Fibroblast of skin of scalp (primary cell): ENCODE measurements around the gene UPF2.
A peak's percentile ranks its signal among the peaks of the same experiment; 100 is the strongest.
"Not testable (repeated sequence)": the region's sequence is repeated elsewhere in the genome, so short reads cannot be mapped to it uniquely, and the experiment has no call there.

Experiments
- DNase-seq: peaks from one replicate; pipeline ENCODE4 v3.0.0-alpha.2; 2013

The UPF2 gene

DNA sequence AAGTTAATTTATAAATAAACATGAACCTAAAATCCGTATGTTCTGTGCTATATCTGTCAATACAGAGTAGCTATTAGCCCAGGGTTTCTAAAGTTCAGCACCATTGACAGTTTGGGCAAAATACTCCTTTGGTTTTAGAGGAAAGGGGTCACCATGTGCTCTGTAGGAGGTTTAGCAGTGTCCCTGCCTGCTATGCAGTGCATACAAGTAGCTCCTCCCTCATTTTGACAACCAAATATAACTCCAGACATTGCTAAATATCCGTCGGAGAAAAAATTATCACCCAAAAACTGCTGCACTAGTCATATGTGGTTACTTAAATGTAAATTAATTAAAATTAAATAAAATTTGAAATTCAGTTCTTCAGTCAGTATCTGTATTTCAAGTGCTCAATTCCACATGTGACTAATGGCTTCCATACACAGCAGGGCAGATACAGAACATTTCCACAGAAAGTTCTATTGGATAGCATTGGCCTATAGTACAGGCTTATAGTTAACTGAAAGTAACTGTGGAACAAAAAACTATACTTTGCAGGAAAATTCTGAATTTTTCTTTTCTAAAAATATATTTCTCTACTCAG, 6.4 kb downstream of the UPF2 start:
- no peak for DNase-seq

GRCh38 chr10:12031404-12031803, 11.2 kb downstream of the UPF2 start:
- DNase-seq = no peak

- DNase-seq = no peak
Measured at GRCh38 chr10:12027539-12027938, 15.1 kb downstream of the UPF2 start.

- DNase-seq = no peak
Measured at GRCh38 chr10:12025591-12025990, 17.0 kb downstream of the UPF2 start.

DNA sequence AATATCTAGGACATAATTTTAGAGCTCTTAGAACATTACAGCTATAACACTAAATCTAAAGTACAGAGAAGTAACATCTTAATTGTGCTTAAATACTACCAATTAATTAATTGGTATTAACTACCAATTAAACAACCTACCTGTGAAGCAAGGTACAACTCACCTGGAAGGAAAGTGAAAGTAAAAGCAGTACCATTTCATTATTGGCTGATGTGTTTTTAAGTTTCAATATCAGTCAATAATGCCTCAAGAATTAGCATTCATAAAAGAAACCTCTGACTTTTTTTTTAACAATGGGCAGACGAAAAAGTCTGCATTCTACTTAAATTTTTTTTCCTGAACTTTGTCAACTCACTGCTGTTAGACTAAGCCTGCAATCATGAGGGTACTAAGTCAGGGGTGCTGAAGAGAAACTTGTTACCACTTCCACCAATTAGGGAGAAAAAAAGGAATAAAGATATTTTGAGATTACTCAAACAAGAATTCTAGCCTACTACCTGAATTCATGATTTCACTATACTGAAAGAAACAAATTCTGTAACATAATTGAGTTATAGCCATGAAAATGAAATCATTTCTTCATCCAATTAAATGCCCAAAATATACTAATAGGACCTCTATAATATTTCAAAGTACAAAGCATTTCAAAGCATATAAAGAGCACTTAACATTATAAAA, 19.9 kb downstream of the UPF2 start:
- no peak for DNase-seq

GRCh38 chr10:12020574-12020973, 22.0 kb downstream of the UPF2 start:
- DNase-seq = no peak

- no peak for DNase-seq
Measured at GRCh38 chr10:12019283-12019971, 23.2 kb downstream of the UPF2 start.

DNA sequence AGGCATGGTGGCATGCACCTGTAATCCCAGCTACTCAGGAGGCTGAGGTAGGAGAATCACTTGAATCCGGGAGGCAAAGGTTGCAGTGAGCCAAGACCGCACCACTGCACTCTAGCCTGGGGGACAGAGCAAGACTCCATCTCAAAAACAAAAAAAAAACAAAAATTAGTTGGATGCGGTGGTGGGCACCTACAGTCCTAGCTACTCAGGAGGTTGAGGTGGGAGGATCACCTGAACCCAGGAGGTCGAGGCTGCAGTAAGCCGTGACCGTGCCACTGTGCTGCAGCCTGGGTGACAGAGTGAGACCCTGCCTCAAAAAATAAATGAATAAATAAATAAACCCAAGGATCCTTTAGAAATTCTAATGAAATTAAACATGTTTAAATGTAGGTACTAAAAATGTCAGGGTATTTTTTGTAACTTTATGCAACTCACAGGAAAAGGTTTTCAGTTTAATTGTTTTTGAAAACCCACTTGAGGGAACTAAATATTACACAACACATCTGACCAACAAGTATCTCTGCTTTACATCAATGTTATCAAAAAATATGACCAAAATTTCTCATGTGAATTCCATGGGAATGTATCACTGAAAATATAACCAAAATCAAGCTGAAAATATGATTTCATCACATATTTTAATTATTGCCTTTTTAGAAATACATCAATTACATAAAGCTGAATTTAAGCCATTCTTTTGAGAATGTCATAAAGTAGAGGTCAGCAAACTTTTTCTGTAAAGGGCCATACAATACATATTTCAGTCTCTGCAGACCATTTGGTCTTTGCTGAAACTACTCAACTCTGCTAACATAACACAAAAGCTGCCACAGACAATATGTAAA, 23.9 kb downstream of the UPF2 start:
- peak; percentile 44 for DNase-seq

DNA sequence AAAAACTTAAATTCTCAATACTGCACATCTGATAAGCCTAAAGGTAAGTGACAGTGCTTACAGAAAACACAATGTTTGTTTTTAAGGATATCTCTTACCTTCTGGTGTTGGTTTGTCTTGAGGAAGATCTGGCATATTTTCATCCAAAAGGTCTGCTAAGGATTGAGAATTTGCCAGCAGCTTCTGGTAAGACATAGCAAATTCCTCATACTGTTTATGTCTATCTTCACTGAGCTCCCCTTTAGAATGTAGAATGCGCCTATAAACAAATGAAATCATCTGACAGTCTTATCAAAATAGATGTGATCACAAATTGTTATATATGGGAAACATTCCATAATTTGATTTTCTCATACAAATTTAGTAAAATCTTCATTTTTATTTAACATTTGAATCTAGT, 28.7 kb downstream of the UPF2 start:
- DNase-seq = peak; percentile 1

- DNase-seq = not testable (repeated sequence)
Measured at GRCh38 chr10:12013391-12013790, 29.2 kb downstream of the UPF2 start.

- no peak for DNase-seq
Measured at GRCh38 chr10:12010353-12010752, 32.3 kb downstream of the UPF2 start.

DNA sequence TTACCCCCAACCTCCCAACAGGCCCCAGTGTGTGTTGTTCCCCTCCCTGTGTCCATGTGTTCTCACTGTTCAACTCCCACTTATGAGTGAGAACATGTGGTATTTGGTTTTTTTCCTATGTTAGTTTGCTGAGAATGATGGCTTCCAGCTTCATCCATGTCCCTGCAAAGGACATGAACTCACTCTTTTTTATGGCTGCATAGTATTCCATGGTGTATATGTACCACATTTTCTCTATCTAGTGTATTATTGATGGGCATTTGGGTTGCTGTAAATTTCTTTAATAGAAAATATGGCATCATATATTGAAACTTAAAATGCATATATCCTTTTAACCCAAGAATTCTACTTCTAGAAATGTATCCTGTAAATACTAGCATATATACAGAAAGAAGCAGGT, 33.8 kb downstream of the UPF2 start:
- not testable (repeated sequence) for DNase-seq

- DNase-seq = no peak
Measured at GRCh38 chr10:12006671-12007070, 35.9 kb downstream of the UPF2 start.

DNA sequence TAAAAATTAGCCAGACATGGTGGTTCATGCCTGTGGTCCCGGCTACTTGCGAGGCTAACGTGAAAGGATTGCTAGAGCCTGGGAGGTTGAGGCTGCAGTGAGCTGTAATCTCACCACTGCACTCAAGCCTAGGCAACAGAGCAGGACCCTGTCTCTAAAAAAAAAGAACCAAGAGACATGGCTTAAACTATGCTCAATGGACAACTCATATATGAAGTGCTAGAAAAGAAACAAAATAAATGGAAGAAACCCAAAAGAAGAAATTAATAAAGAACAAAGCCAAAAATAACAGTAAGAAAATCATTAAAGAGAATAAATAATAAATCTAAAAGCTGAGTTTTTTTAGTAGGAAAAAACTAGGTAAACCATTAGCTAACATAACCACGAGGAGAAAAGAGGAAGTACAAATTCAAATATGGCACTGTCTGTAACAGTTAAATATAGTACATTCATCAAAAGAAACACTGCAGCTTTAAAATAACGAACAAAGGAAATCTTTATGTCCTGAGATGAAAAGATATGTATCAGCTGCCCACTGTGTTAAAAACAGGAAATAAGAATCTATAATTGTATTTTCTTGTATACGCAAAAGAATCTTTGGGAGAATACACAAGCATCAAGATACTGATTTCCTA, 48.7 kb downstream of the UPF2 start:
- DNase-seq = no peak

- no peak for DNase-seq
Measured at GRCh38 chr10:11988924-11989323, 53.7 kb downstream of the UPF2 start.

DNA sequence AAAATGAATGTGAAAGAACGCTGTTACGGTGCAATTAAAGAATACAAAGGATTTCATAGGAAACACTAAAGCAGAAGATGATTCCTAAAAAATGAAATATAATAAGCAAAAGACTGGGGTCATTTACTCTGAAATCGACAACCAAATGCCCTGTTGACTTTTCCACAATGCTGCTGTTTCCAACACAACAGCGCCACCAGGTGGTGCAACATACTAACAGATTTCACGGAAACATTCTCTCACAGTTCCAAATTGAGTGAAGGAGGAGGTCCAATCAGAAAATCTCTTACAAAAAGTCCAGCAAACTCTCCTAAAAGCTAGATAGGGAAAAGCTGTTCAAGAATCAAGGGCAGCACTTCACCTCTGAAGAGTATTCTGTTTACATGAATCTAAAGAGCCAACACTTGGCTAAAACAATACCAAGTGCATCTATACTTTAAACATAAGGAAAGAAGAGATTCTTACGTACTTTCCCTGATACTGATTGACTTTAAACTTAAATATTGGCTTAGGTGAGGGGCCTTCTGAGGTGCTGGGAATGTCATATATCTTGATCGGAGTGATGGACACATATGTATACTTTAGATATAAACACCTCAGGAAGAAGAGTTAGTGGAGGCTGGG, 55.9 kb downstream of the UPF2 start:
- peak; percentile 78 for DNase-seq

DNA sequence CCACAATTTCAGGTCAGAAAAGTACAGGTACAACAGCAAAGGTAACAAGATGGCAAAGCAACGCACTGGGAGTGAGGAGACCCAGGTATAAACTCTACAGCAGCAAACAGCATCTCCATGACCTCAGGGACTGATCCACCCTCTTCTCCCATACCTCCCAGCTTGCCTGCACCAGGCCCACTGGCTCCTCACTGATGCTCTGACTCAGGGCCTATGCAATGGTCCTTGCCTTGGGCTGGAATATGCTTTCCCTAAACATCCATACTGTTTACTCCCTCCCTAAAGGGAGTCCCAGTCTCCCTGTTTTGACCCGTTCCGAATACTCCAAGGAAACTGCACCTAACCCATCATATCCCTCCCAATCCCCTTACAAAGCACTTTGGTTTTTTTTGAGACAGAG, 60.4 kb downstream of the UPF2 start:
- no peak for DNase-seq

GRCh38 chr10:11975795-11976194, 66.8 kb downstream of the UPF2 start:
- no peak for DNase-seq

DNA sequence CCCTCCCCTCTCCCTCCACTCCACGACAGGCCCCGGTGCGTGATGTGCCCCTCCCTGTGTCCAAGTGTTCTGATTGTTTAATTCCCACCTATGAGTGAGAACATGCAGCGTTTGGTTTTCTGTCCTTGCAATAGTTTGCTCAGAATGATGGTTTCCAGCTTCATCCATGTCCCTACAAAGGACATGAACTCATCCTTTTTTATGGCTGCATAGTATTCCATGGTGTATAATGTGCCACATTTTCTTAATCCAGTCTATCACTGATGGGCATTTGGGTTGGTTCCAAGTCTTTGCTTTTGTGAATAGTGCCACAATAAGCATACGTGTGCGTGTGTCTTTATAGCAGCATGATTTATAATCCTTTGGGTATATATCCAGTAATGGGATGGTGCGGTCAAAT, 70.1 kb downstream of the UPF2 start:
- DNase-seq = not testable (repeated sequence)

GRCh38 chr10:11962176-11962575, 80.4 kb downstream of the UPF2 start:
- no peak for DNase-seq

GRCh38 chr10:11961771-11962170, 80.8 kb downstream of the UPF2 start:
- DNase-seq = no peak

DNA sequence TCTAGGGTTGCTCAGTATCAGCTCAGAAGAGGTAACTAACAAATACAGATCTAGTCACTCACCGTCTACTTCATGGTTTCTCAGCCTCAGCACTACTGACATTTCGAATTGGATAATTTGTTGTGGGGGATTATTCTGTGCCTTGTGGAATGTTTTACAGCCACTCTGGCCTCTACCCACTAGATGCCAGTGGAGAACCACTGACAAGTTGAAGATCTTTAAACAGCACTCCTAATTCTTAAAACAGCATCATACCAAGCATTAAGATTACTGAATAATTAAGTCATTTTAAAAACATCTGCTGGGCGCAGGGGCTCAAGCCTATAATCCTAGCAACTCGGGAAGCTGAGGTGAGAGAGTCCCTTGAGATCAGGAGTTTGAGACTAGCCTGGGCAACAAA, 82.6 kb downstream of the UPF2 start:
- DNase-seq = no peak
